ENCODE data around the gene DMGDH.
"Not testable (repeated sequence)": the region's sequence is repeated elsewhere in the genome, so short reads cannot be mapped to it uniquely, and the experiment has no call there.

The DMGDH gene

DNA sequence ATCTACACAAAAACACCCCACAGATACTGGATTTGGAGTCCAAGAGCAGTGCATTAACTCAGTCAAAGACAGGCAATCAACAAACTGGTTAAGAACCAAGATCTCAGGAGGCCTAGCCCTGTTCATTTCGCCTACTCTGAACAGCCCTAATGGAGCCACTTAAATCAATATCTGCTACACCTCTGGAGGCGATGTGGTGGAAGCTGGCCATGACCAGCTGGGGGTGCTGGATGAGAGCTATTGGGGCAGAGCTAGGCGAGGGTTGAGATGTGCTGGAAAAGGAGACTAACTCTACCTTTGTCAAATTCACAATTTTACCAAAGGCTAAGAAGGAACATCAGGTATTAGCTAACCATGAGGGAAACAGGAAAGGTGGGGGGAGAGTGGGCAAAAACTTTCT is 61.1 kb downstream of the DMGDH start:
- DNase-seq: no peak

- DNase-seq: no peak
These were observed 61.6 kb downstream of the DMGDH start for GRCh38 chr5:79007872-79008271.

DNA sequence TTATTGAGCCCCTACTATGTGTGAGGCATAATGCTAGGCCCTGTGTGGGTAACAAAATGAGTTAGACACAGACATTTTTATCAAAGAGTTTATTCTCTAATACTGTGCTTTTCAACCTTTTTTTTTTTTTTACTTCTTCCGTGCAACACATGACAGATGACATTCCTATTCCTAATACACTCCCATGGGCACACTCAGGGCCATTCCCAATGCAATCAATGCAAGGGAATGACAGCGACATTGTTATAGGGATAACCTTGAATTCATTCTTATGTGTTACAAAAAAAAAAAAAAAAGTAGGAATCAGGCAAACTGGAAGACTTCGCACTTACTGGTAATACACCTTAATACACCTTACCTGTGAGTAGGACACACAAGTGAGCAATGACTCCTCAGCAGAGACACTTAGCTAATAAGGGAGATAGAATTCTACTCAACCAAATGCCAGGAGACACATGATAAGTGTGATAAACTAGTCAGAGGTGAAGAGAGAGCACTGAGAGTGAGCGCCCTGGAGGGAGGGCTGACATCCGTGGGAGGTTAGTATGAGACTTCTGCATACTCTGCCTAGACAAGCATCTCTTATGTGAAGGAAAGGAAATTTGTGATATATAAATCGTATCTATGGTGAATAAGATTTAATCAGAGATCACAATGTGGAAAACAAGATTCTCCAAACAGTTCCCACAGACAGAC is 63.4 kb downstream of the DMGDH start:
- no peak for DNase-seq

DNA sequence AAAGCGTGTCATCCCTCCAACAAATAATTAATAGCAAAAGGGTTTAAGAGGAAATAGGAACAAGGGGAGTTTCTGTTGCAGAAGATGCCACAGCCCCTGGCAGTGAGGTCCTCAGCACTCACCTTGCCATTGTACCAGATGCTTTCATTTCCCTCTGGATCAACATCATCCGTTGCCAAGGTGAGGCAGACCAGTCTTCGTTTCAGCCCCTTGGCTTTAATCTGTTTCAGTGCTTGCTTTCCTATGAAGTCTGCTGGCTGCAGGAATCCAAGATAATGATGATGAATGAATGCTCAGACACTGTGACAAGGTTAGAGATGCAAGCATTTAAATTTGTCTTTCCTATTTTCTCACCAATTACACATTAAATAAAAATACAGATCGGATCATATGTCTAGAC is 64.3 kb downstream of the DMGDH start:
- no peak for DNase-seq

DNA sequence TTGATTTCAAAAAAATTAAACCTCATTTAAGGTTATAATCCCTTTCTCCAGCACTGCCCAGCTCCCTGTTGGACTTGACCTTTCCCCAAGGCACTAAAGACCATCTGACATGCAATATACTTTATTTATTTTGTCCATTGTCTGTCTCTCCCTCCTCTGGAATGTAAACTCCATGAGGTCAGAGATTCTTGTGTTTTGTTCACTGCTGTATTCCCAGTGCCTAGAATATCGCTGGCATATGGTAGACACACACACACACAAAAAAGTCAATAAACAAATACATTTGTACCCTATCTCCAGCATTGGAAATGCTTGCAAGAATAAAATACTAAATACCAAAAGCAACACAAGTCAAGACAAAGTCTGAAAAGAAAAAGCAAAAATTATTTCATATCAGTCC is 67.1 kb downstream of the DMGDH start:
- no peak for DNase-seq

GRCh38 chr5:79001471-79001870 is 68.0 kb downstream of the DMGDH start:
- DNase-seq: no peak

DNA sequence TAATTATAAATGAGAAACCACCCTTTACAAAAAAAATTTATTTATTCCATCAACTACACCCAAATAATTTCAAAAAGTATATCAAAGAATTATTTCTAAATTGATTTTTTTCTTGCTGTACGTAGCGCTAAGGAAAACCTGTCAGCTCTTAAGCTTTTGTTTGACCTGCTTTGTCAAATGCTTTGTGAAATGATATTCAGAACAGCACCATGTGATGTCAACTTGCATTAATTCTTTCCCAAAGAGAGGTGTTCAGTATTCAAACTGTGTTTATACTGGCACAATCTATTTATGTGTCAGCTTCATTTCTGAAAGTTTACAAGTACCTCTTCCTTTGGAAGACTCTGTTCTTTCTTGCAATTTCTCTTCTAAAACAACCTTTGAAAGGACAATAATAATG is 72.4 kb downstream of the DMGDH start:
- DNase-seq: no peak

DNA sequence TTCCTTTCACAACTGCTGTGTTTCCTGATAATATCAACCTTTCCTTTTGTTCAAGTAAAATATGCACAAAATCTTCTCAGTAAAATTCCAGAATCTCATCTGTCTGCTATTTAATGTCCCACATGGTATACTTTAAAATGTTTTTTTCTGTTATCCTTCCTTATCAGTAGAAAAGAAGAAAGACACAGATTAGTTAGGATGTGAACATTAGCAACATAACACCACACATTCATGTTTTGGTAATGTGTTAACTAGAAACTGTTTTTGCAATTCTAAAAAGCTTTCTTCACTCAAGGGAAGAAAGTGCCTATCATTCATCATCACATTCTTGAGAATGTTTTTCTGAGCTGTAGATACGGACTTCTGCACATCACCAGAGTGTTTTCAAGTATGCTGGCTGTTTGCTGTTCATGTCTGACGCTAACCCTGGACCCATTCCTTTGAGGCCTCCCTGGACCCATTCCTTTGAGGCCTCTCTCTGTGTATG is 73.9 kb downstream of the DMGDH start:
- no peak for DNase-seq

- no peak for DNase-seq
These were observed 76.3 kb downstream of the DMGDH start for GRCh38 chr5:78993165-78993564.

GRCh38 chr5:78992146-78992545 is 77.3 kb downstream of the DMGDH start:
- no peak for DNase-seq

GRCh38 chr5:78989080-78989479 is 80.4 kb downstream of the DMGDH start:
- DNase-seq: no peak

GRCh38 chr5:78985725-78986223 is 83.7 kb downstream of the DMGDH start:
- no peak for DNase-seq

DNA sequence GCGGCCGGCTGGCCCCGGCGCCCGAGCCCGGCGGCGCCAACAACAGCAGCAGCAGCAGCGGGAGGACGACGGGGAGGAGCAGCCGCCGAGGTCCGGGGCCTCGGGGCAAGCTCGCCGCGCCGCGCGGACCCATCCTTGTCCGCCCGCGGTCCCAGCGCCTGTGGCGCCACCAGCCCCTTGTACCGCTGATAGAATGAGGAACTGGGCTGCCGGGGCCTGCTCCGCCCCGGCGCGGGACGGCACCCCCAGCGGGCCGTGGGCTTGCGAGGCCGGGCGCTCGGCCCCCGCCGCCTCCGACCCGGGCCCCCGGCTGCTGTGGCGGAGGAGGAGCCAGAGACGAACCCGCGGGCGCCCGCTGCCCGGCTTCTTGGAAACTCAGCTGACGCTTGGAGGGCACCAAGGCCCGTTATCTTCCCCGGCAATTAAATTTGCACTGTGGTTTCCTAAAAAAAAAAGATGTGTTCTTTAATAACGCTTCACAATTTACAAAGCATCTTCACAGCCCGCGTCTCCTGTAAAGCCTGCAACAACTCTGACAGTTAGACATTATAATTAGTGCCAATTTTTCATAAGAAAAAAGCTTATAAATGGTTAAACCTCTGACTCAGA is 84.3 kb downstream of the DMGDH start, which contains the start of gene ARSB:
ARSB (minus strand) TSS at position 195 of the 609 bp plus-strand sequence; CDS start at position 133, 62 bp downstream.
- DNase-seq: no peak

- peak; percentile 11 for DNase-seq
These were observed 84.9 kb downstream of the DMGDH start for GRCh38 chr5:78984439-78985115.

GRCh38 chr5:78983601-78984438 is 85.7 kb downstream of the DMGDH start:
- DNase-seq: no peak

DNA sequence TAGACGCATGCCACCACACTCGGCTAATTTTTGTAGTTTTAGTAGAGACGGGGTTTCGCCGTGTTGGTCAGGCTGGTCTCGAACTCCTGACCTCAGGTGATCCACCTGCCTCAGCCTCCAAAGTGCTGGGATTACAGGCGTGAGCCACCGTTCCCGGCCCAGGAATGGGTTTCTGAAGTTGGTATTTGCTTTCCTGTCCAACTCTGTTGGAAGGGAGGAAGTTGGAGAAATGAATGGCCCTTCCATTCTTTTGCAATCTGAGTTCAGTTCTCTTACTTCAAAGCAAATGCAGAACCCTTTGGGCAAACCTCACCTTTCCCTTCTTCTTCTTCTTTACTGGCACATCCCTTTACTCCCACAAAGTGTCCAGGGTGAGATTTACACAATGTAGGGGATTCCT is 86.3 kb downstream of the DMGDH start:
- DNase-seq: not testable (repeated sequence)

DNA sequence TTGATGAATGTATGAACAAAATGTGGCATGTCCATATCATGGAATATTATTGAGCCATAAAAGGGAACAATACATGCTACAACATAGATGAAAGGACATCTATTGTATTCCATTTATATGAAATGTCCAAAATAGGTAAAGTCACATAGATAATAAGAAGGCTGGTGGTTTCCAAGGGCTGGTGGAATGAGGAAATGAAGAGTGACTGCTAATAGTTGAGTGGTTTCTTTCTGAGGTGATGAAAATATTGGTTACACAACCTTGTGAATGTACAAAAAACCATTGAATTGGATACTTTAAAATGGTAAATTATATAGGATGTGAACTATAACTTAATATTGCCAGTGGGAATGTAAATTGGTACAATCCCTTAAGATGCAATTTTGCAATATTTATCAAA is 89.6 kb downstream of the DMGDH start:
- DNase-seq: no peak

DNA sequence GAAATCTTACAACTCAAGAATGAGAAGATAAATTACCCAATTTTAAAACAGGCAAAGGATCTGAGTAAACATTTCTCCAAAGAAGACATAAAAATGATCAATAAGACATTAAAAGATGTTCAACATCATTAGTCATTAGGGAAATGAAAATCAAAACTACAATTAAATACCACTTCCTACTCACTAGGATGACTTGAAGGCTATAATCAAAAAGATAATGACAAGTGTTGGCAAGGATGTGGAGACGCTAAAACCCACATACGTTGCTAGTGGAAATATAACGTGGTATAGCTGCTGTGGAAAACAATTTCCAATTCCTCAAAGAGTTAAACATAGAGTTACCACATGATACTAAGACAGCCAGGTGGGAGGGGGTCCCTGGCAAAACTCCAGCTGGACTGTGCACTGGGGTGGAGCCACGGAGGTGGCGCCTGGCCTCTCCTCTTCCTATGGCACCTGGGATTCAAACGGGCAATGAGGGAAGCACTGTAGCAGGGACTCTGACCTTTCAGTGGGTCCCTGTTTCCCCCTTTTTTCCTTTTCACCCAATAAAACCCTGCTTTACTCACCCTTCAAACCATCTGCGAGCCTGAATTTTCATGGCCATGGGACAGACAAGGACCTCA is 90.2 kb downstream of the DMGDH start:
- no peak for DNase-seq

DNA sequence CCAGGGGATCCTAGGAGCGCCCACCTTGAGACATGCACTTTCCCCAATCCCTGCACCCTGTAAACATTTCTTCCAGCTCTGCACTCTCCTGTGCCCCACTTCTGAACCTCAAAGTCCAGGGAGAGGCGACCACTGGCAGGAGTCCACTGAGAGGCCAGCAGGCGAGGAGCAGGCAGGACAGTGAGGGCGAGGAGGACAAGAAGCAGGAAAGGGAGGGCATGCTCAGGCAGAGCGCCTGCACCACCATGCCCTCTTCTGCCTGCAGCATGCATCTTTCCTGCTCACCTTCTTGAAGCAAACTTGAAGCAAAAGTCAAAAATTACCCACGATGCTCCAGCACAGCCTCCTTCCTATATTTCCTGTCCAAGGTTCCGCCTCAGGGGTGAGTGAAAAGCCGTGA is 94.4 kb downstream of the DMGDH start:
- DNase-seq: no peak

GRCh38 chr5:78974601-78975000 is 94.9 kb downstream of the DMGDH start:
- no peak for DNase-seq

DNA sequence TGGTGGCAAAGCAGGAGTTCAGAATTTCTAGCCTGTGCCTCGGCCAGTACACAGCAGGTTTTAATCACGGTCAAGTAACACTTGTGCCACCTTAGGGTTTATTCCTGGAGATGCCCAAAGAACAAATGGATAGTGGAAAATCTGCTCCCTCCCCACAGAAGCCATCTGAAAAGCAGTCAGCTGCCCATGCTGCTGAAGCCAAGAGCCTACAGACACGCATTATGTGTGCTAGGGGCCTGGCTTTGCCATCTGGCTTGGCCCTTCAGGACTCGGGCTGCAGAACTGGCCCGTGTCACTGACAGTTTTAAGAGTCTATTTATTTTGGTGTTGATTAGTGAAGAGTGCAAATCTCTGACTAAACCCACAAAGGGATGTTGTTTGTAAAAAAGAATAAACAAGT is 95.5 kb downstream of the DMGDH start:
- DNase-seq: no peak

DNA sequence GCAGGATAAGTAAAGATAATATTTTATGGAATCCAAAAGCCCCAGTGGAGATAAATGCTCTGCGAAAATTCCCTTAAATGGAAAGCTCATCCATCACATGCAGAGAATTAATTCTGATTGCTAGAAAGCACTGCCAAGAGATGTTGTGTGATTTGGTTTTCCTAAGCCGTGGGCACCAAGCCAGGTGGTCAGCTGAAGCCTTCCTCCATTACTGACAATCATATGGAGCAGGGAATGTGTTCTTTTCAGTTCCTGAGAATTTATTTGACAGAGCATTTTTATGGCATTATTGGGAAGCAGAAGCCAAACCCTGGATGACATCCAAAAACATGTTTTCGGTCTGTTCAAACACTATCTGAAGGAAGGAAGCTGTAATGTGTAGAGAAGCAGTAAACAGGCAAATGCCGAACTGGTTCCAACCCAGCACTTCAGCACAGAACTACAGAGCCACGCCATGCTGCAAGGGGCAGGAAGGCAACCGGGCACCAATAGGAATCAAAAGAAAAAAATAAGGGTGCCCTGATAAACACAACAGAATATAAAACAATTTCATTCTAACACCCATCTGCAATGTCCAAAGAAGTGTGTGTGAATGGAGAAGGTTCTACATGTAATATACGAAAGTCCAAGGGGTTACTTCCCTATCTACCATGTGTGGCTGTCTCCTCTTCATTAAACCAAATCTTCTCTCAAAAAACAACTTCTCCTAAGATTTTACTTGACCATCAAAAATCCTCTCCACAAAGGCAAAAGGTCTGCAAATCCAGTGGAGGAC is 96.6 kb downstream of the DMGDH start:
- no peak for DNase-seq
